DMS79 treated with DMSO at 0.1 percent for 48 hours (cell line): ENCODE data around the gene PALLD.
"Not testable (repeated sequence)": the region's sequence is repeated elsewhere in the genome, so short reads cannot be mapped to it uniquely, and the experiment has no call there.

Source experiments
- DNase-seq: peaks from one replicate; lab custom pipeline; 2025; lab: John Stamatoyannopoulos, UW

Gene PALLD

GRCh38 chr4:168491563-168491962 is 5.3 kb upstream of the PALLD start:
- DNase-seq = no peak

GRCh38 chr4:168498251-168498650 is 1.4 kb downstream of the PALLD start:
- no peak for DNase-seq

DNA sequence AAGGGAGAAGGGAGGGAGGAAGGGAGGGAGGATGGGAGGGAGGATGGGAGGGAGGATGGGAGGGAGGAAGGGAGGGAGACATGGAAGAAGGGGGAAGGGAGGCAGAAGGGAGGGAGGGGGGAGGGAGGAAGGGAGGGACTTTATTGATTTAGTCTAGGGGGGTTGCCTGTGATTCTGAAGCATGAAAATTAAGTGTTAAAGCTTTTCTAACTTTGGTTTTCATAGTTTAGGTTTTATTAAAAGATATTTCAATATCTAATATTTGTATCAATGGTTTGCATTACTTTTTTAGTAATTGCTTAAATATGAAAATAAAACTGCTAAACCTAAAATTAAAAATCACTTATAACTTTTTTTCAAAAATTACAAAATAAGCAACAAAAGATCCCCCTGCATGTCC is 2.4 kb downstream of the PALLD start:
- DNase-seq = no peak

GRCh38 chr4:168501407-168501806 is 4.6 kb downstream of the PALLD start:
- no peak for DNase-seq

GRCh38 chr4:168502861-168503260 is 6.0 kb downstream of the PALLD start:
- no peak for DNase-seq

DNA sequence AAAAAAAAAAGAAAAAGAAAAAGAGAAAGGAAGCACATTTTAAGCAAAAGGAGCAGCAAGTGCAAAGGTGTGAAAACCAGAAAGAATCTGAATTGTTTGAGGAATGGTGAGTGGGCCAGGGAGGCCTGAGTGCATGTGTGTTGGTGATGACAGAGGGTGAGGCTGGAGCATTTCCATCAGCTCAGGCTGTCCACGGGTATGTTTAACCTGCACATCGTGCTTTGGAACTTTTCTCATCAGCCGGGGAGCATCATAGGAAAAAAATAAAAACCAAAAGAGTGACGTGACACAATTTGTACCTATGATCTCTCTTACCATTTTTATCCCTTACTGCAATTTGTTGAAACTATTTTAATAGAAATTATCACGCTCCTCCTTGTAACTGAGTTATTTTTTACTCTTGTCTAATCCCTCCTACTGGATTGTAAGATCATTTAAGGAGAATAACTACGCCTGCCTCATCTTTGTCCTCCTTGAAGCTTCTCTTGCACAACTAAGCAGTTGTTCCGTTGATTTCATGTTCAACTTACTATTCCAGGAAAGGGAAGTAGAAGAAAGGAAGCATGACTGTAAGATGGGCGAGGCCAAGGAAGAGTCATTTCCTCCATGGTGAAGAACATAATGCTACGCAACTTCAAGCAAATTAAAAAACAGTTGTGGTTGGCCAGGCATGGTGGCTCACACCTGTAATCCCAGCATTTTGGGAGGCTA is 7.0 kb downstream of the PALLD start:
- no peak for DNase-seq

DNA sequence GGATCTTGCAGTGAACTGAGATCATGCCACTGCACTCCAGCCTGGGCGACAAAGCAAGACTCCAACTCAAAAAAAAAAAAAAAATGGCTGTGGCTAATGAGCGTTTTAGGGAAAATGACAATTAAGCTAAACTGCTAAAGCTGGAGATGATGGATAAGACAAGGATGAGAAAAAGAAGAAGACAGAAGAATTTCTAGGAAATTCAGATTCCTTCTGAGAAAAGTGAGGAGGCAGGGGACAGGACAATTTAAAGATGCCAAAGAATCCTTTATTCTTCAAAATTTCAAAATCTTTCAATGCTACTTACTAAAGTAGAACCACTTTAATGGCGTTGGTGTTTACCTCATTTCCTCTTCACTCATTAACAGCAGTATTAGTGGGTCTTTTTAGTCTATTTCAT is 7.7 kb downstream of the PALLD start:
- no peak for DNase-seq

- DNase-seq = no peak
Measured at GRCh38 chr4:168506014-168506413, 9.2 kb downstream of the PALLD start.

DNA sequence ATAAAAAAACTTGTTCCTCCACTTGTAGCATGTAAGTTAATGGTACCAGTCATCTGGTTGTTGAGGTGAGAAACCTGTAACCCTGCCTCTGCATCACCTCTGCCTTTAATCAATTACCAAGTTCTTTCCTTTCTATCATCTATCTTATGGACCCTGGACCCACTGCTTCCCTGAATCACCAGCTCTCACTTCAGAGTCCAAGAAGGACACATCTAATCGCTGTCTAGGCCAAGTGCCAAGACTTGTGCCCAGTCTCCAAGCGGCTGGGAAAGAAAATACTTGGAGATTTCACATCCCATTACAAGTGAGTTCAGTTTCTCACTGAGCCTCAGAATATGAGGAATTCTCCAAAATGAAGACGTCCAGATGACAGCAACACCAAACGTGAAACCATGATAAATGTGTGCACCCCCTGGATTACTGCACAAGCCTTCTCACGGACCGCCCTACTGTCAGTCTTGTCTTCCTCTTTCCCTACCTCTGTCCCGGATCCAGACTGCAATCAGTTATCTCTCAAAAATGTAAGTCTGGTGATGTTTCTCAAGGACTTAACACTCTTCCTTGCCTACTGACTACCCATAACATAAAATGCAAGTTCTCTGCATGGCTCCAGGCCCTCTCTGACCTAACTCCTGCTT is 10.4 kb downstream of the PALLD start:
- DNase-seq = no peak

GRCh38 chr4:168508683-168509082 is 11.8 kb downstream of the PALLD start:
- no peak for DNase-seq

GRCh38 chr4:168509786-168510185 is 12.9 kb downstream of the PALLD start:
- no peak for DNase-seq

DNA sequence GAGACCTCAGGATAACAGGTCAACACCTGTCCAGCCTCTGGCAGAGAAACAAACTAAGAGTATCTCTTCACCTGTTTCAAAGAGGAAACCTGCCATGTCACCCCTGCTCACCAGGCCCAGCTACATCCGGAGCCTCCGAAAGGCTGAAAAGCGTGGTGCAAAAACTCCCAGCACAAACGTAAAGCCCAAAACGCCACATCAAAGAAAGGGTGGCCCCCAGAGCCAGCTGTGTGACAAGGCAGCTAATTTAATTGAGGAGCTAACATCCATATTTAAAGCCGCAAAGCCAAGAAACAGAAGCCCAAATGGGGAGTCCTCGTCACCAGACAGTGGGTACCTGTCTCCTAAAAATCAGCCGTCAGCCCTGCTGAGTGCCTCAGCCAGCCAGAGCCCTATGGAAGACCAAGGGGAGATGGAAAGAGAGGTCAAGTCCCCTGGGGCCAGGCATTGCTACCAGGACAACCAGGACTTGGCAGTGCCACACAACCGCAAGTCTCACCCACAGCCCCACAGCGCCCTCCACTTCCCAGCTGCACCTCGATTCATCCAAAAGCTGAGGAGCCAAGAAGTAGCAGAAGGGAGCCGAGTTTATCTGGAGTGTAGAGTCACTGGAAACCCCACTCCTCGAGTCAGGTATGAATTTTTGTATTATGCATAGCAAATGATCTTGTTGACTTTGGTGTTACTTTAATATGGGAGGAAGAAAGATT is 15.1 kb downstream of the PALLD start:
- DNase-seq = no peak

GRCh38 chr4:168513826-168514225 is 17.0 kb downstream of the PALLD start:
- DNase-seq = not testable (repeated sequence)

- no peak for DNase-seq
Measured at GRCh38 chr4:168514249-168514852, 17.5 kb downstream of the PALLD start.

DNA sequence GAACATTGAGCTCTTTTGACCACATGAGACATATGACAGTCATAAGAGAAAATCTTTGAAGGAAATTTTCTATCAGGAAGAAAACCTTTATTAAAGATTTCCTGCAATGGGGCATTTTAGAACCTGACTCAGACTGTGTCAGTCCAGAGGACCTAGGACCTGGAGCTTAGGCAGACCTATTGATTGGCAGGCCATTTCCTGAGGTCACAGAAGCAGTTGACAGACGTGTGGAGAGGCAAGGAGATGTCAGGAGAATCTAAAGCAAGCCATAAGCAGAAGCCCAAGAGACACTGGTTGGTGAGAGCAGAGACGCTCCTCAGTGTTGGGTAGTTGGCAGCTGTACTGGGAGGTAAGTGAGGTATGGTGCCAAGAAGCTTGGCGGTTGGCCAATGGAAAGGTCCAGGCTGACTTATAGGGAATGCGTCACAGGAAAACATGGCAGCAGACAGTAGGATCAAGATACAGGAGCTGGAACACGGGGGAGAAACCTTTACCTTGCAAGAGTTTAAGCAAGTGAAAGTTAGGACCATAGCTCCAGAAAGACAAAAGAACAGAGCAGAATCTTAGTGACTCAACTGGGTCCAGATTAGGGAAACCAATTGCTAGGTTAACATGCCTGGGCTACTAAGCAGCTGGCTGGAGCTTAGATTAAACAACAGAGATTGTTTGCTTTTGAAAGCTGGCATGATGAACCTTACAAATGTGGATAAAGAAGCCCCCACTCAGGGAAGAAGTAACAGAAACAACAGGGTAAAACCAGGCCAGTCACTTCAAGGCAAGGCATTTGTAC is 18.6 kb downstream of the PALLD start:
- DNase-seq = no peak

GRCh38 chr4:168516841-168517240 is 20.0 kb downstream of the PALLD start:
- no peak for DNase-seq

DNA sequence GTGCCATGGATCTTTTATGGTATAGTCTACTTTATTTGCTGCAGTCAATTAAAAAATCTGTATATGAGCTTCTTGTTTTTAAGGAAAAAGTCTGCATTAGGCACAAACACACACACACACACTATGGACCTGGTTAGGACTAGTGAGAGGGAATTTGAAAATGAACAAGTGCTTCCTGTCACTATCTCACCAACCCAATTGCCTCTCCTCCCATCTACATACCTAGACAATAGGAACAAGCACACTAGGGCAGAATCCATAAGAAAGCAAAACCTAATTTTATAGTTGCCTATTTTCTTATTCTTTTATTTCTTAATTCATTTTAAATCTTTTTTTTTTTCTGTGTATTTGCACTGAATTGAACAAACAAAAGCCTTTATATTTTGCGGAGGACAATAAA is 22.7 kb downstream of the PALLD start:
- DNase-seq = no peak

GRCh38 chr4:168521721-168522120 is 24.9 kb downstream of the PALLD start:
- DNase-seq = no peak

GRCh38 chr4:168522356-168522755 is 25.5 kb downstream of the PALLD start:
- DNase-seq = no peak

DNA sequence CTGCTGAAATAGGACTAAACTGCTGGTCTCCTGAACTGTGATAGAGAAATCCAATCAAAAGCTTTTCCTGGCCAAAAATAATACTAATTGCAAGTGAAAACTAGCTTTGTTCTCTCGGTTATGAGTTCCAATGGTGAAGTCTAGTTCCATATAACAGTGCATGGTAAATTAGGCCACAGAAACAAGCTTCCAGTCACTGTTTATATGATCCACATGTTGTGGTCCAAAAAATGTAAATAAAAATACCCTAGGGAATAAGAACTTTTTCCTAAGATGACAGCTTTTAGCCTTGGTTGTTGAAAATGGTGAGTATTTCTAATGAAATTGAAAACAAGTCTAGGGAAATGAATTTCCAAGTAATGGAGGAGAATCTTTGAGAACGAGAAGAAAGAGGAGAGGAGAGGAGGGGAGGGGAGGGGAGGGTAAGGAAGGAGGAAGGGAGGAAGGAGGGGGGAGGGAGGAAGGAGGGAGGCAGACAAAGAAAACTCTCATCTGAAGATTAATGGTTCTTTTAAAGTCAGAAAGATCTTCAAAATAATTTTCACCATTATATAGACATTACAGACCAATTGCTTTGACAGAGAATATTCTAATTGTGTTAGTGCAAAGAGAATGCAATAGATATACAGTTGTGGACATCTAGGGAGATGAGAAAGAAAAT is 26.1 kb downstream of the PALLD start:
- no peak for DNase-seq

DNA sequence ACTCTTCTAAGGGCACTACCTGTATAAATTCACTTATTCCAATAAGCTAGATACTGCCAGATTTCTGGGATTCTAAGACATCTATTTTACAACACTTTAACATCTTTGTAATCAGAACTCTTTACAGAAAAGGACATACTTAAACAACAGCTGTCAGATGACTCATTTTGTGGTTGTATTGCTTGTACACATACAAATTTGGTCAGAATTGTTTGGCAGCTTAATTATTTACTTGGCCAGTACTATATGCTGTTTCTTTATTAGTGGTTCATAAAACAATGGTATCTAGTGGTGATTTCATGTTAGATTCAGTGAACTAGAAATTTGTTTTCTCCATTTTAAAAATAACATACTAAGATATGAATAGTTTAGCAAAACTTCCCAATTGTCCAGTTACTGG is 27.2 kb downstream of the PALLD start:
- no peak for DNase-seq

DNA sequence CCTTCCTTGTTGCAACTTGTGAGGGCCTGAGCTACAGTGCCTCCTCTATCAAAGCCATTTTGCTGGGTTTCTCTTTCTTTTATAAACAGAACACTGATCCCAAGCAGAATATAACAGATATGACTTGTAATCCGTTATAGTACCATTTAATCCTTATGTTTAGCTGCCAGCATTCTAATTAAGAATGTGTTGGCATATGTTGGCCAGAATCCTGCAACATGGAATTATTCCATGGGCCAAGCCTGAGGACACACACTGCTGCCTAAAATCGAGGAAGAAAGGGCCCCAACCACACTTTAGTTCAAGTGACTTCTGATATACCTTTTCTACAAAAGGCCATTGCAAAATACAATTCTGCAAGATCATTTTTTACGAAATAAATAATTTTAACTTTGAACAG is 28.0 kb downstream of the PALLD start:
- DNase-seq = no peak
